ENCODE results near the gene RRP15. TPM values are rescaled to one million over a fixed set of nuclear protein-coding genes. Genes with fewer than 3 reads are reported as not detected.

Gene RRP15
- total and polyA plus RNA-seq, 2 experiments from 2014 or later = 19.8 to 86.5 TPM

GRCh38 chr1:218383681-218384080 is 98.6 kb downstream of the RRP15 start (continued):
- TF ChIP-seq REST (IDR thresholded peaks at IDR 0.05; ENCODE audit: unreplicated experiment) (no peak), NANOG (IDR thresholded peaks at IDR 0.05; ENCODE audit: borderline replicate concordance) (no peak), ETS1 (IDR thresholded peaks at IDR 0.05) (no peak), ZNF114 (CRISPR knock-in tag; IDR thresholded peaks at IDR 0.05) (no peak), POLR2AphosphoS5 (IDR thresholded peaks at IDR 0.05; ENCODE audit: low read depth) (no peak)

- Histone ChIP-seq H3K4me1 (ENCODE audit: insufficient read depth) (no peaks in the 10 kb centered on the region), H3K4me2 (no peak overlapping the region), H3F3A (replicated peaks; ENCODE audit: low read depth) (no peaks in the 10 kb centered on the region), H3K4me3 (no peak overlapping the region), H3K27me3 (ENCODE audit: insufficient read depth) (no peaks in the 10 kb centered on the region), H2AFZ (no peak overlapping the region), H3K36me3 (ENCODE audit: insufficient read depth) (no peaks in the 10 kb centered on the region), H3K27ac (ENCODE audit: low read depth) (no peak overlapping the region), H3K9me2 (ENCODE audit: insufficient read depth) (no peaks in the 10 kb centered on the region), H4K20me1 (replicated peaks; ENCODE audit: insufficient read depth) (no peaks in the 10 kb centered on the region), H3K79me2 (replicated peaks; ENCODE audit: insufficient read depth) (no peaks in the 10 kb centered on the region)
- Mint-ChIP-seq H3K4me3 (no peak overlapping the region), H3K27me3 (ENCODE audit: insufficient read depth, low read depth, poor library complexity) (peaks cover 2% of the 10 kb centered on the region), H3K4me1 (peaks cover 2% of the 10 kb centered on the region; the same call in 1 of the 3 replicates), H3K27ac (no peak overlapping the region), H3K9me3 (no peaks in the 10 kb centered on the region), H3K36me3 (ENCODE audit: low read depth) (no peaks in the 10 kb centered on the region)
- ATAC-seq = no peak
- no peak for TF ChIP-seq POLR2AphosphoS5 (IDR thresholded peaks at IDR 0.05; ENCODE audit: low read depth)
- TF ChIP-seq, protein P1, sequence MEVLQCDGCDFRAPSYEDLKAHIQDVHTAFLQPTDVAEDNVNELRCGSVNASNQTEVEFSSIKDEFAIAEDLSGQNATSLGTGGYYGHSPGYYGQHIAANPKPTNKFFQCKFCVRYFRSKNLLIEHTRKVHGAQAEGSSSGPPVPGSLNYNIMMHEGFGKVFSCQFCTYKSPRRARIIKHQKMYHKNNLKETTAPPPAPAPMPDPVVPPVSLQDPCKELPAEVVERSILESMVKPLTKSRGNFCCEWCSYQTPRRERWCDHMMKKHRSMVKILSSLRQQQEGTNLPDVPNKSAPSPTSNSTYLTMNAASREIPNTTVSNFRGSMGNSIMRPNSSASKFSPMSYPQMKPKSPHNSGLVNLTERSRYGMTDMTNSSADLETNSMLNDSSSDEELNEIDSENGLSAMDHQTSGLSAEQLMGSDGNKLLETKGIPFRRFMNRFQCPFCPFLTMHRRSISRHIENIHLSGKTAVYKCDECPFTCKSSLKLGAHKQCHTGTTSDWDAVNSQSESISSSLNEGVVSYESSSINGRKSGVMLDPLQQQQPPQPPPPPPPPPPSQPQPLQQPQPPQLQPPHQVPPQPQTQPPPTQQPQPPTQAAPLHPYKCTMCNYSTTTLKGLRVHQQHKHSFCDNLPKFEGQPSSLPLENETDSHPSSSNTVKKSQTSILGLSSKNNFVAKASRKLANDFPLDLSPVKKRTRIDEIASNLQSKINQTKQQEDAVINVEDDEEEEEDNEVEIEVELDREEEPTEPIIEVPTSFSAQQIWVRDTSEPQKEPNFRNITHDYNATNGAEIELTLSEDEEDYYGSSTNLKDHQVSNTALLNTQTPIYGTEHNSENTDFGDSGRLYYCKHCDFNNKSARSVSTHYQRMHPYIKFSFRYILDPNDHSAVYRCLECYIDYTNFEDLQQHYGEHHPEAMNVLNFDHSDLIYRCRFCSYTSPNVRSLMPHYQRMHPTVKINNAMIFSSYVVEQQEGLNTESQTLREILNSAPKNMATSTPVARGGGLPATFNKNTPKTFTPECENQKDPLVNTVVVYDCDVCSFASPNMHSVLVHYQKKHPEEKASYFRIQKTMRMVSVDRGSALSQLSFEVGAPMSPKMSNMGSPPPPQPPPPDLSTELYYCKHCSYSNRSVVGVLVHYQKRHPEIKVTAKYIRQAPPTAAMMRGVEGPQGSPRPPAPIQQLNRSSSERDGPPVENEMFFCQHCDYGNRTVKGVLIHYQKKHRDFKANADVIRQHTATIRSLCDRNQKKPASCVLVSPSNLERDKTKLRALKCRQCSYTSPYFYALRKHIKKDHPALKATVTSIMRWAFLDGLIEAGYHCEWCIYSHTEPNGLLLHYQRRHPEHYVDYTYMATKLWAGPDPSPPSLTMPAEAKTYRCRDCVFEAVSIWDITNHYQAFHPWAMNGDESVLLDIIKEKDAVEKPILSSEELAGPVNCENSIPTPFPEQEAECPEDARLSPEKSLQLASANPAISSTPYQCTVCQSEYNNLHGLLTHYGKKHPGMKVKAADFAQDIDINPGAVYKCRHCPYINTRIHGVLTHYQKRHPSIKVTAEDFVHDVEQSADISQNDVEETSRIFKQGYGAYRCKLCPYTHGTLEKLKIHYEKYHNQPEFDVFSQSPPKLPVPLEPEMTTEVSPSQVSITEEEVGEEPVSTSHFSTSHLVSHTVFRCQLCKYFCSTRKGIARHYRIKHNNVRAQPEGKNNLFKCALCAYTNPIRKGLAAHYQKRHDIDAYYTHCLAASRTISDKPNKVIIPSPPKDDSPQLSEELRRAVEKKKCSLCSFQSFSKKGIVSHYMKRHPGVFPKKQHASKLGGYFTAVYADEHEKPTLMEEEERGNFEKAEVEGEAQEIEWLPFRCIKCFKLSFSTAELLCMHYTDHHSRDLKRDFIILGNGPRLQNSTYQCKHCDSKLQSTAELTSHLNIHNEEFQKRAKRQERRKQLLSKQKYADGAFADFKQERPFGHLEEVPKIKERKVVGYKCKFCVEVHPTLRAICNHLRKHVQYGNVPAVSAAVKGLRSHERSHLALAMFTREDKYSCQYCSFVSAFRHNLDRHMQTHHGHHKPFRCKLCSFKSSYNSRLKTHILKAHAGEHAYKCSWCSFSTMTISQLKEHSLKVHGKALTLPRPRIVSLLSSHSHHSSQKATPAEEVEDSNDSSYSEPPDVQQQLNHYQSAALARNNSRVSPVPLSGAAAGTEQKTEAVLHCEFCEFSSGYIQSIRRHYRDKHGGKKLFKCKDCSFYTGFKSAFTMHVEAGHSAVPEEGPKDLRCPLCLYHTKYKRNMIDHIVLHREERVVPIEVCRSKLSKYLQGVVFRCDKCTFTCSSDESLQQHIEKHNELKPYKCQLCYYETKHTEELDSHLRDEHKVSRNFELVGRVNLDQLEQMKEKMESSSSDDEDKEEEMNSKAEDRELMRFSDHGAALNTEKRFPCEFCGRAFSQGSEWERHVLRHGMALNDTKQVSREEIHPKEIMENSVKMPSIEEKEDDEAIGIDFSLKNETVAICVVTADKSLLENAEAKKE (CRISPR knock-in tag; IDR thresholded peaks at IDR 0.05) = no peak
- no peak for TF ChIP-seq EZH2 (IDR thresholded peaks at IDR 0.05; ENCODE audit: low read depth, unreplicated experiment)
- no peak for TF ChIP-seq REST (IDR thresholded peaks at IDR 0.05; ENCODE audit: unreplicated experiment)
- no peak for TF ChIP-seq JUNB (IDR thresholded peaks at IDR 0.05; ENCODE audit: unreplicated experiment)
- no peak for TF ChIP-seq NANOG (IDR thresholded peaks at IDR 0.05; ENCODE audit: borderline replicate concordance)
- no peak for DNase-seq (ENCODE audit: low spot score)
Observed at GRCh38 chr1:218384581-218384993, 99.5 kb downstream of the RRP15 start.
